OCI-LY3 (cell line): Measurements from ENCODE around the gene PTBP1.

Experiments
- CTCF ChIP-seq: fragments of 200-600, 300-600 bp; sonication (generic); IDR thresholded peaks from 2 replicates; pipeline ENCODE4 v1.5.1; 2014; ENCODE audit warnings: antibody characterized with exemption, low read length, low read depth
- EZH2phosphoT487 ChIP-seq: fragments of 200-600 bp; shearing (Covaris generic); IDR thresholded peaks from 2 replicates; pipeline ENCODE4 v1.6.1; 2018; ENCODE audit warnings: antibody characterized with exemption, mixed run types, low read depth

GRCh38 chr19:763181-763580 is 34.1 kb upstream of the PTBP1 start:
- TF ChIP-seq CTCF (no peak), EZH2phosphoT487 (no peak)
